ENCODE results near the gene DENND1A. TPM values are rescaled to one million over a fixed set of nuclear protein-coding genes. Genes with fewer than 3 reads are reported as not detected.
"Not testable (repeated sequence)": the region's sequence is repeated elsewhere in the genome, so short reads cannot be mapped to it uniquely, and the experiment has no call there.

DENND1A gene
- total RNA-seq, 1 donor from 2014 or later, result 16.3 TPM

DNA sequence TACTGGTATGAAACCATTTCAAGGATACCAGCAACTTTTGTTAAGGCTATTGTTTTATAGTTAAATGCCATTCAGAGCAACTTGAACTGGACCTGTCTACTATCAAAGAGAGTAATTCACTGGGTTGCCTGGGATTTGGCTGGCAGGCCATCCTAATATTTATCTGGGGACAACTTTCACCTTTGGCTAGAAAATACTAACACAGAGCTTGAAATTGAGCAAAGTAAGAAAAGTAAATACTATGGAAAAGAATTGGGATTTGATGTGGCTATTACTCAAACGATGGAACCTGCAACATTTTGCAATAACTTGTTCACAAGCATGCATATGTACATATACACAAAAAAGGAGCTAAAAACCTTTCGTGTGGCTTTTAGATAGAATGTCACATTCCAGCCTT is 191.3 kb downstream of the DENND1A start:
- no peak for DNase-seq (ENCODE audit: low read depth)

DNA sequence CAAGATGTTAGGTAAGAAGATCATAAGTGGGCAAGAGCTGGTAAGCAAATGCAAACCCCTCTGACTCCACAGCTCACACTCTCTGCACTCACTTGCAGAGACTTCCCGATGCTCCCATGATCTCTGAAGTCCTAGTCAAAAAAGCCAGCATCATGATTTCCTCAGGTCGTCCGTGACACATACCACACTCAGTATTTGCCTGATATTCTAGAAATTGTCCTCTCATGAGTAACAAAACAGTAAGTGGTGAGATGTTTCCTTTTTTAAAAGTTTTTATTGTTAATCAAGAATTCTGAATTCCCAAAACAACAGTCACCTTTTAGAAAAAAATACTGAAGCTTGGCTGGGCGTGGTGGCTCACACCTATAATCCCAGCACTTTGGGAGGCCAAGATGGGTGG is 194.6 kb downstream of the DENND1A start:
- DNase-seq (ENCODE audit: low read depth), result no peak

DNA sequence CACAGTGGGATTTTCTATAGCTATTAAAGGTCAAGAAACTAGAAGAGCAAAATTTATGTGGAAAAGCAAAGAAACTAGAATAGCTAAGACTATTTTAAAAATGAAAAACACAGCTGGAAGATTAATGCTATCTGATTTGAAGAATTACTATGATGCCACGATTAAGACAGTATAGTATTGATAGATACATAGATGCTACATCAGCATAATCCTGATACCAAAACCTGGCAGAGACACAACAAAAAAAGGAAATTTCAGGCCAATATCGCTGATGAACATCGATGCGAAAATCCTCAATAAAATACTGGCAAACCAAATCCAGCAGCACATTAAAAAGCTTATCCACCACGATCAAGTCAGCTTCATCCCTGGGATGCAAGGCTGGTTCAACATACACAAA is 201.4 kb downstream of the DENND1A start:
- not testable (repeated sequence) for DNase-seq (ENCODE audit: low read depth)

DNA sequence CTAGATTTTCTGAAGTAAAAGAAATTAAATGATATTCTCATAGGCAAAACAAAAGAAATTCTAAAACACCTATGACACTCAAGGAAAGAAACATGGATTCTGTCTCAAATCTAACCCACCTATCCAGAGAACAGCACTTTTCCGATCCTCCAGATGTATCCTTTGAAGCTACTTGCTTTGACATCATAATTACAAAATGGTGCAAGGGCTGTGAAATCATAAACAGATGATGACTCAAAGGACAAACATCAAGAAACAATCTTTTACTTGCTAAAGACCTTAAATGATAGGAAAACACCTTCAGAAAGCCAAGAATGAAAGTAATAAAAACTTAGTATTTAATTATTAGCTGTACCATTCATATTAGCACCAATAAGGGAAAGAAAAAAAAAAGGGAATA is 202.6 kb downstream of the DENND1A start:
- DNase-seq (ENCODE audit: low read depth), result no peak

DNA sequence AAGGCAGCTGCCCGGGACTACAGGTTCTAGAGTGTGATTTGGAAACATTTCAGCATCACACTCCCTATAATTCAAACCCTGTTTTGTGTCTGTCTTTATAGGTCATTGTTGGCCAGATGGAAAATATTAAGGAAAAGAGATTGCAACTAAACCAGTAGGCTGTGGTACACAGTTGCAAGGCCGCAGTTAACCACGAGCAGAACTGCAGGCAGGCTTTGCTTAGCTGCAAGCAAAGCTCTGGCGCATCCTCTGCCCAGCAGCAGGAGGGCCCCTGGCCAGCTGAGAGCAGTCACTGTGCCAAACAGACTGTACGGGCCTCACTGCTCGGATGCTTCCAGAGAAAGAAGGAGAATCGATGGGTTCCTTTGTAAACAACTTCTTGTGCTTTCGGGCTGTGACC is 204.5 kb downstream of the DENND1A start:
- DNase-seq (ENCODE audit: low read depth), result peak; percentile 23

DNA sequence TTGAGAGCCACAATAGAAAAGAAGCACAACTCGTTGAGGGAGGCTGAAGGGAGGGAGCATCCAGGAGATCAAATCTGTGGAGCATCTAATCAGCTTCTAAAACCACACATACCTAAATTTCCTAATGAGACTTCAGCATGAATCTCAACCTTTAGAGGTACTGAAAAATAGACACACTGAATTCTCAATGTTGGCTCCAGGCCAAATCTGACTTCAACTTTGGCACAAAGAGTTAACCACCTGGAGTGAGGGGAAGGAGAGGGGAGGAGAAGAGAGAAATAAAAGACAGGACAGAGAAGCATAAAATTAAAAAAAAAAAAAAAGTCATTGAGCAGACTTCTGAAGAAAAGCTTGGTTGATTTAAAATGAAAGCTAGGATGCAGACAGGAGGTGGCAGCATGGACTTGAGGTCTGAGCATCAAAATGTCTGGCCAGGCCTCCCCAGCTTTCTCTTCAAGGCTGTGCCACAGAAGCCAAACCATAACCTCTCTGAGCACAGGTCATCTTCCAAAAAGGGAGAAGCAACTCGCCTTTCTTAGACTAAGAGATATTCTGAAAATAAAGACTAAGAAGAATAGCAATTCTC is 205.6 kb downstream of the DENND1A start:
- DNase-seq (ENCODE audit: low read depth), result peak; percentile 44

DNA sequence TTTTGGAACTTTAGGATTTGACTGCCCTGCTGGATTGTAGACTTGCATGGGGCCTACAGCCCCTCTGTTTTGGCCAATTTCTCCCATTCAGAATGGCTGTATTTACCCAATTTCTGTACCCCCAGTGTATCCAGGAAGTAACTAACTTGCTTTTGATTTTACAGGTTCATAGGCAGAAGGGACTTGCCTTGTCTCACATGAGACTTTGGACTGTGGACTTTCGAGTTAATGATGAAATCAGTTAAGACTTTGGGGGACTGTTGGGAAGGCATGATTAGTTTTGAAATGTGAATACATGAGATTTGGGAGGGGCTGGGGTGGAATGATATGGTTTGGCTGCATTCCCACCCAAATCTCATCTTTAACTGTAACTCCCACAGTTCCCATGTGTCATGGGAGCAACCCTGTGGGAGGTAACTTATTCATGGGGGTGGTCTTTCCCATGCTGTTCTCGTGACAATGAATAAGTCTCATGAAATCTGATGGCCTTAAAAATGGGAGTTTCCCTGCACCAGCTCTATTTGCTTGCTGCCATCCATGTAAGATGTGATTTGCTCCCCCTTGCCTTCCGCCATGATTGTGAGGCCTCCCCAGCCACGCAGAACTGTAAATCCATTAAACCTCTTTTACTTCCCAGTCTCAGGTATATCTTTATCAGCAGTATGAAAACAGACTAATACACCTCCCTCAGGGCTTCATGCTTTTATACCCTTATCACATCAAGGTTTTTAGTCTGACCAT is 206.6 kb downstream of the DENND1A start:
- no peak for DNase-seq (ENCODE audit: low read depth)

DNA sequence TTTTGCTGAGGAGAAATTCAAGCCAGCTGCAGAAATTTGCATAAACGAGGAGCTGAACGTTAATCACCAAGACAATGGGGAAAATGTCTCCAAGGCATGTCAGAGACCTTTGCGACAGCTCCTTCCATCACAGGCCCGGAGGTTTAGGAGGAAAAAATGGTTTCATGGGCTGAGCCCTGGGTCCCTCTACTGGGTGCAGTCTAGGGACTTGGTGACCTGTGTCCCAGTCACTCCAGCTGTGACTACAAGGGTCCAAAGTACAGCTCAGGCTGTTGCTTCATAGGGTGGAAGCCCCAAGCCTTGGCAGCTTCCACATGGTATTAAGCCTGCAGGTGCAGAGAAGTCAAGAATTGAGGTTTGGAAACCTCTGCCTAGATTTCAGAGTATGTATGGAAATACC is 207.5 kb downstream of the DENND1A start:
- DNase-seq (ENCODE audit: low read depth), result no peak

DNA sequence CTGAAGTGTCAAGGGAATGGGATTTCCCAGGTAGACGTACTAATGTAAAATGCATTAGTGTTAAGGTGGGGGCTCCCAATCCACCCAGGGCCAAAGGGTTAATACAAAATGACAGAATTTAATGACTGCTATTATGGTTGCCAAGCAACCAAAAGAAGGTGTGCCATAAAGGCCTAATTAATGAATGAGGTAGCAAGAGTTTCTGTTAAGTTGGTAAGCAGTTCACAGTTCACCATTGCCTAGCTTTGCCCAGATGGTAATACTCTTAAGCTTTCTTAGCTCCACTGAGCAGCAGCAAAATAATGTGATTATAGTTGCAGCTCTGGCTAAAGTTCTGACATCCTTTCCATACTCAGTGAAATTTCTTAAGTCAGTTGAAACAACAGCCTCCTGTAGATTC is 211.7 kb downstream of the DENND1A start:
- no peak for DNase-seq (ENCODE audit: low read depth)

DNA sequence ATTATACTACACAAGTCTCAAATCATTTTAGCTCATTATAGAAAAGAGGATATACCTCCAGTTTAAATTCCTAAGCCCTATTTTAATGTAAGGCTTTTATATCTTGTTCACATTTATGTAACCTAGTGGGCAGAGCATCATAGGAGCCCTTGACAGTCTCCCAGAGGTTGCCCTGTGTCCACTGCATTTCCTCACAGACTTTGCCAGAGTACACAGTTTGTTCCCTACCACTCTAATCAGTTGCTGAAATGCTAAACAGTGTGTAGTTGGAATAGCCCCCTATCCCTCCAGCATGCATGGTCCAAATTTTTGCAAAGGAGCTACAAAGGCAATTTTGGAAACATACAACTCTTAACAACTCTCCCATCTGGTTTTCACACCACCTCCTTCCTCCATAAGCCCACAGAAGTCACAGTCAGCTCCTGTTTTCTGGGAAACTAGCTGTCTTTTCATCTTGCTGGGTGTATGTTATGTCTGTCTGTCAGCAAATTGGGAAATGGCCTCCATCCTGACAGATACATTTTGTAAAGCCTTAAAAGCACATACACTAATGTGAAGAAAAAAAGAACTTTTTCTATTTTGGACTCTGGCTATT is 212.2 kb downstream of the DENND1A start:
- DNase-seq (ENCODE audit: low read depth), result no peak

DNA sequence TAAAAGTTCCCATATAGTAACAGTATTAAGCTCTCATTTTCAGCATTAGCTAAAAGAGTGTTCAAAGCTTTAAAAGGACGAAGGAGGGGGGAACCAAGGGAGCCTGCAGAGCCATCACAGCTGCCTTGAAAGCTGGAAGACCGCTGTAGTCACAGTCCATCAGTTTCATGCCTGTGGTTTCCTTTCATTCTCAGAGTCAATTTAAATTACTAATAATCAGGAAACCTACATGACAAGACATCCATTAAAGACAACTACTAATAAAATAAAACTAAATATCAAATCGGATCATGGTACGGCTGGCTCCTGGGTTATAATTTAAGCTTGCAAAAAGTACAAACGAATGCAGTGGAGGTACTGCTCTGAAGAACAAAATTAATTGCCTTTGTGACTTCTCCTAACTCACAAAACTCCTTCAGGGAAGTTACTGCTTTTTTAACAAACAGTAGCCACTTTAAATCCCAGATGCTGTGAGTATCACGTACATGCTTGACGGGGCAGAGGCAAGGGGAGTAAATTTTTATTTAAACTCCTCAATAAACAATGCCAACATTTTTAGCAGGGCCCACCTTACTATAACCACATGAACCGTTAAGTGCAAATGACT is 213.5 kb downstream of the DENND1A start:
- no peak for DNase-seq (ENCODE audit: low read depth)

DNA sequence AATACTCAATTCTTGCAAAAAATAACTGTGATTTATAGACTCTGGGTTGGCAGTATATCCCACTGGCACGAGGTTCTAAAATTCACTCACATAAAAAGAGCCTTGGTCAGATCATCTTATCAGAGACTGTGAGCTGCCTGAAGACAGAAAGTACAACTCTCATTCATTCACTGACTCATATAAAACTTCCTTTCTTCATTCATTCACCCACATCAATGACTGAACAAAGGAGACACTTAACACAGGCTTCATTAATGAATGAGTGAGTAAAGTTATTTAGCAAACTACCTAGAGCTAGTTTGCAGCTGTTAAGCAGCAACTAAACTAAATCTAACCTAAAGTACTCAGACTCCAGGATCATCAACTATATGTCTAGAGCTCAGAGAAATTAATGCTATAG is 214.7 kb downstream of the DENND1A start:
- no peak for DNase-seq (ENCODE audit: low read depth)

DNA sequence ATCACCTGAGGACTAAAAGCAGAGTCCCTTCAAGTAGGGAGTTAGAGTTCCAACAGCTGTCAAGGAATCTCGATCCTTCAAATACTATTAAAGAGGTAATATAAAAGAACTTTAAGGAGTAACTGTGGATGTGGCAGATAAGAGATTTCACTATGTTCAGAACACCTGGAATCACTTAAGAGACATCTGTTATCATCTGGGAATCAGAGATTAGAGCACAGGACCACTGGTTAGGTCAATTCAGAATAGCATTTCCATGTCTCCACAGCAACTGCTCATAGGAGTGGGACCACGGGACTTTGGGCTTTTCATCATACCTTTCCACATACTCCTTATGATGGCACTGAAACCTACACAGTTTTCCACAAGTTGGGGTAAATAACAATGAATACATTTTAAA is 216.6 kb downstream of the DENND1A start:
- no peak for DNase-seq (ENCODE audit: low read depth)

DNA sequence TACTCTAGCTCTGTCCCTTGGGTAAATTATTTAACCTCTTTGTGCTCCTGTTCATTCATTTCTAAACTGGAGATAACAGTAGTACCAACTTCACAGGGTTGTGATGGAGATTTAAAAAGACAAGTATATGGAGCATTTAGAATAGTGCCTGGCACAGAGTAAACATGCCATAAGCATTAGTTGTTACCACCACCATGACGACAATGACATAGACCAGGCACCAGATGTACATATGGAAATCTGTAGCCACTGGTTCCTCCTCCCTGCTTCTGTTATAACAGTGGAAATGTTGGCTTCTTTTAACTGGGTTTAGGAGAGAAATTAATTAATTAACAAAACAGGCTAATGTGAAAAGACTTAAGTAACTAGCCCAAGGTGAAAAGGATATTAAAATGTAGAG is 217.5 kb downstream of the DENND1A start:
- DNase-seq (ENCODE audit: low read depth), result no peak

DNA sequence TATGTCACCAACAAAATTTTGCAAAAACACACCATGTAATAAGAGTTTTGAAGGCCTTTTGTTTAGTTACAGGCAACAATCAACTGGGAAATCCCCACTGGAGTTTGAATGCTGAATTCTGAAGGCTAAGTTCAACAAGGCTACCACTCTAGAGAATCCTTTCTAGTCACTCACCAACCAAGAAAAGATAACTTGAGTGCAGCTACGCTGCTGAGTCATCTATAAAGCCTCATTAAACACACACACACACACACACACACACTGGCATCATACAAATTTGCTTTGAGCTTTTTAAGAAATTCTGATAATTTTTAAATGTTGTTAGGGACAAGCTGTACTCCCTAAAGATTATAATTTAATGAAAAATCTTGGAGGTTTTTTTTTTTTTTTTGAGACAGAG is 219.6 kb downstream of the DENND1A start:
- peak; percentile 59 for DNase-seq (ENCODE audit: low read depth)

DNA sequence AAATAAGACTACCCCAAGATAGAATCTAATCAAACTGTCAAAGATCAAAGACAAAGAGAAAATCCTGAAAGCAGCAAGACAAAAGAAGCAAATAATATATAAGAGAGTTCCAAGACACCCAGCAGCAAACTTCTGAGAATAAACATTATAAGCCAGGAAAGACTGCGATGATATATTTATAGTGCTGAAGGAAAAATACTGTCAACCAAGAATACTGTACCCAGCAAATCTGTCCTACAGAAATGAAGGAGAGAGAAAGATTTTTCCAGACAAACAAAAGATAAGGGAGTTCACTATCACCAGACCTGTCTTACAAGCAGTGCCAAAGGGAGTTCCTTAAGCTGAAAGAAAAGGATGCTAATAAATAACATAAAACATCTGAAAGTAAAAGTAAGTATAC is 227.4 kb downstream of the DENND1A start:
- DNase-seq (ENCODE audit: low read depth), result no peak

DNA sequence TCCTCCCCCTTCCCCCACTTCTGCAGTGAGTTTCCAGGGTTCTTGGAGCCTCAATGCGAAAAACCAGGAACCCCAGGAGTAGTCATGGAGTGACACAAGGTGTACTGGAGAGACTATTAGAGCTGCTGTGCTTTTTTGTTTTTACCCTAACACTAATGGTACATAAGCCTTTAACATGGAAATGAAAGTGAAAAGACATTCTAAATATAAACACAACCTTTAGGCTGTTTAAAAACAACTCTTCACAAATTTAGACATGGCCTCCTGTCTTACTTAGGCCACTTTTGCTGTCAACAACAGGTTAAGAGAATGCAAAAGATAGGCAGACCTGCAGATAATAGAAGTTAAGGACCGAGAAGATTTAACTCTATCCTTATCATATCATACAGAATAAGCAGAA is 232.2 kb downstream of the DENND1A start:
- no peak for DNase-seq (ENCODE audit: low read depth)

DNA sequence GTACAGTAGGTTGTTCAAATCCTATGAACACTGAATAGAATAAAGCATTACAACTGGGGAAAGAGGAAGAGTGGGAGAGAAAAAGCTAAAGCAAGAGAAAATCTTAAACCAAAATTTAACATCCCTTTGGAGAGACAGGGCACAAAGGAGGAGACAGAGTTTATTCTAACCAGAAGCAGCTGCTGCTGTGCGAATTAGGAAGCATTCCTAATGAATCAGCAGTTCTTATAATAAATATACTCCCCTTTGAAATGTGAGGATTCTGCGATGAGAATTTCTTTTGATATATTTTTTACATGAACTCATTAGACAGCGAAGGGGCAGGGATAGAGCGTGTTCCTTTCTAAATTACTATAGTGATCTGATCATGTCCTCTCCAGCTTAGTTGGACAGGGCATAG is 233.4 kb downstream of the DENND1A start:
- DNase-seq (ENCODE audit: low read depth), result peak; percentile 55

DNA sequence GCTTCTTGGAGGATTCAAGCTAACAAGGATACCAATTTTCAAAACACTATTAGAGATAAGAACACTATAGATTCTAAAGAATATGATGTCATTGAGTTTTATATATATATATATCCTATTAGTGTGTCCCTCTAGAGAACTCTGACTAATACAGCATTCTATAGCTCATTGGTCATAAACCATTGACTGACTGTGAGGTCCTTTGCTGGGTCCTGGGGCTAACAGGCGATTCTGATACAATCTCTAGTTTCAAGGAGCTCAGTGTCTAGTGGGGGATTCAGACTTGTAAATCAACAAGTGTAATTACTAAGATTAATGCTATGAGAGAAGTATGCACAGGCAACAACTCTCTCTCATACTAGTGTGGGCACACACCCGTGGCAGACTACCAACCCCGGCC is 234.5 kb downstream of the DENND1A start:
- DNase-seq (ENCODE audit: low read depth), result no peak

DNA sequence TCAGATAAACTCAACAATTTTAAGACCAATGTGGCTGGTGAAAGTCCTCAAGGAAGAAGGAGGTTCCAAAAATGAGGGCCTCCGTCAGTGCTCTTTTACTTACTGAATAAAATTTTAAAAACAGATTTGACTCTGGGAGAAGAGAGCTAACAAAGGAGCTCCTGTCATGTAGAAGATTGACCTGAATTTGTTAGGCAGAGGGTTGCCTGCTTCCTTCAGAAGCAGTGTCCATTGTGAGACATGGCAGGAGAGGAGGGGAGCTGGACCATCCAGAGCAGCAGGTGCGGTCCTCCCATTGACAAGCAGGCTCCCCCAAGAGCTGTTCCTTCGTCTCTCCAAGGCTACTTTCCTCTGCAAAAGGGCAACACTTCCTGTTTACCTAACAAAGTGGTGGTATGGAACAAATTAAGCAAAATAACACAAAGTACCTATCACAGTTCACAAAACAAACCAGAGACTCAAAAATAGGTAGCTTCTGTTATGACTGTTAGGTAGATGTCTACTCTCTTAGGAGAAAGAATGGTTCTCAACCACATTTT is 238.1 kb downstream of the DENND1A start:
- no peak for DNase-seq (ENCODE audit: low read depth)

DNA sequence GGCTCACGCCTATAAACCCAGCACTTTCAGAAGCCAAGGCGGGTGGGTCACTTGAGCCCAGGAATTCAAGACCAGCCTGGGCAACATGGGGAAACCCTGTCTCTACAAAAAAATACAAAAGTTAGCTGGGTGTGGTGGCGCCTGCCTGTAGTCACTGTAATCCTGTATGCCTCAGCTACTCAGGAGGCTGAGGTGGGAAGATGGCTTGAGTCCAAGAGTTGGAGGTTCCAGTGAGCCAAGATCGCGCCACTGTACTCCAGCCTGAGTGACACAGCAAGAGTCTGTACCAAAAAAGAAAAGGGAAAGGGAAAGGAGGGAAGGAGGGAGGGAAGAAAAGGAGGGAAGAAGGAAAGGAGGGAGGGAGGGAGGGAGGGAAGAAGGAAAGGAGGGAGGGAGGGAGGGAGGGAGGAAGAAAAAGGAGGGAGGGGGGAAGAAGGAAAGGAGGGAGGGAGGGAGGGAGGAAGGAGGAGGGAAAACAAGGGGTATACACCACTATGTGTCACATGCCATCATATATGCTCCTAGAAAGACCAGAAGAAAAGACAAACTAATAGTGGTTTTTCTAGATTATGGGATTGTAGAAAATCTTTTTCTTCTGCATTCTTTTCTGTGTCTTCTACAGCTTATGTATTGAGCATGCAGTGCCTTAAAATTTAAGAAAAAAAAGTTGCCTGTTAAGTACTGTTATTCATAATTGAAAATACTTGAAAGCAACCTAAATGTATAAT is 240.1 kb downstream of the DENND1A start:
- no peak for DNase-seq (ENCODE audit: low read depth)
